ENCODE results near the gene ATR.

DNA sequence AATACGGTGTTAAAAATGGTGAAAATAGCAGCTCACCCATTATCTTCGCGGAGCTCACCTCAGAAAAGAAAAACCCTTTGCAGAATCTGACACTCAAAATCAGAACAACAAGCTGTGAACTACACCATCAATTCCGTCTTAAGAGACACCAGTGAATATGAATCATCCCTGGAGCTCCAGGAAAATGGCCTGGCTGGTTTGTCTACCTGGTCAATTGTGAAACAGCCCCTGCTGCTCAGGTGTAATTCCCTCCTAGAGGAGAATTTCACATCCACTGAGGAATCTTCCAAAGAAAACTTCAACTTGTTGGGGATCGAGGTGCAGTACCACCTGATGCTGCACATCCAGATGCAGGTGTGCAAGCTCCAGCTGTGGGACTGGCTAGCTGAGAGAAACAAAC lies 127.7 kb downstream of the ATR start:
- TF ChIP-seq, protein P1, sequence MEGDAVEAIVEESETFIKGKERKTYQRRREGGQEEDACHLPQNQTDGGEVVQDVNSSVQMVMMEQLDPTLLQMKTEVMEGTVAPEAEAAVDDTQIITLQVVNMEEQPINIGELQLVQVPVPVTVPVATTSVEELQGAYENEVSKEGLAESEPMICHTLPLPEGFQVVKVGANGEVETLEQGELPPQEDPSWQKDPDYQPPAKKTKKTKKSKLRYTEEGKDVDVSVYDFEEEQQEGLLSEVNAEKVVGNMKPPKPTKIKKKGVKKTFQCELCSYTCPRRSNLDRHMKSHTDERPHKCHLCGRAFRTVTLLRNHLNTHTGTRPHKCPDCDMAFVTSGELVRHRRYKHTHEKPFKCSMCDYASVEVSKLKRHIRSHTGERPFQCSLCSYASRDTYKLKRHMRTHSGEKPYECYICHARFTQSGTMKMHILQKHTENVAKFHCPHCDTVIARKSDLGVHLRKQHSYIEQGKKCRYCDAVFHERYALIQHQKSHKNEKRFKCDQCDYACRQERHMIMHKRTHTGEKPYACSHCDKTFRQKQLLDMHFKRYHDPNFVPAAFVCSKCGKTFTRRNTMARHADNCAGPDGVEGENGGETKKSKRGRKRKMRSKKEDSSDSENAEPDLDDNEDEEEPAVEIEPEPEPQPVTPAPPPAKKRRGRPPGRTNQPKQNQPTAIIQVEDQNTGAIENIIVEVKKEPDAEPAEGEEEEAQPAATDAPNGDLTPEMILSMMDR (IDR thresholded peaks at IDR 0.05 in 2 of 3, conservative IDR thresholded peaks at IDR 0.05 in 1 of 3; ENCODE audit: borderline replicate concordance in 1 of 3, insufficient read depth in 1 of 3, low read depth in 2 of 3, low read length in 2 of 3): no peak
- TF ChIP-seq POLR2A (IDR thresholded peaks at IDR 0.05; ENCODE audit: borderline replicate concordance, extremely low read depth, insufficient read depth, insufficient read length): no peak
- TF ChIP-seq EZH2 (IDR thresholded peaks at IDR 0.05): no peak
- no peak for TF ChIP-seq YY1 (IDR thresholded peaks at IDR 0.05; ENCODE audit: extremely low read depth, insufficient replicate concordance, low read depth, low read length)
- no peak for TF ChIP-seq POLR2AphosphoS5 (IDR thresholded peaks at IDR 0.05; ENCODE audit: low read depth, low read length)
- TF ChIP-seq RAD21 (IDR thresholded peaks at IDR 0.05; ENCODE audit: low read depth): no peak
- TF ChIP-seq SP1 (IDR thresholded peaks at IDR 0.05; ENCODE audit: low read depth): no peak
- TF ChIP-seq, protein P2, sequence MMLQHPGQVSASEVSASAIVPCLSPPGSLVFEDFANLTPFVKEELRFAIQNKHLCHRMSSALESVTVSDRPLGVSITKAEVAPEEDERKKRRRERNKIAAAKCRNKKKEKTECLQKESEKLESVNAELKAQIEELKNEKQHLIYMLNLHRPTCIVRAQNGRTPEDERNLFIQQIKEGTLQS (IDR thresholded peaks at IDR 0.05): no peak

All from HCT116 (cell line).